GM18505 (cell line): Measurements from ENCODE around the gene SLC25A39.
"Not testable (repeated sequence)": the region's sequence is repeated elsewhere in the genome, so short reads cannot be mapped to it uniquely, and the experiment has no call there.

Experiments used
- ATAC-seq: cut with Tn5 transposase; IDR thresholded peaks from one replicate; pipeline ENCODE4 v1.9.1; 2021; ENCODE audit not compliant: unreplicated experiment
- POLR2A ChIP-seq: IDR thresholded peaks from 4 replicates; pipeline ENCODE4 v1.6.1; 2011; ENCODE audit warnings: borderline replicate concordance; ENCODE audit not compliant: insufficient read depth, insufficient read length; ENCODE audit errors: extremely low read depth

Gene SLC25A39

DNA sequence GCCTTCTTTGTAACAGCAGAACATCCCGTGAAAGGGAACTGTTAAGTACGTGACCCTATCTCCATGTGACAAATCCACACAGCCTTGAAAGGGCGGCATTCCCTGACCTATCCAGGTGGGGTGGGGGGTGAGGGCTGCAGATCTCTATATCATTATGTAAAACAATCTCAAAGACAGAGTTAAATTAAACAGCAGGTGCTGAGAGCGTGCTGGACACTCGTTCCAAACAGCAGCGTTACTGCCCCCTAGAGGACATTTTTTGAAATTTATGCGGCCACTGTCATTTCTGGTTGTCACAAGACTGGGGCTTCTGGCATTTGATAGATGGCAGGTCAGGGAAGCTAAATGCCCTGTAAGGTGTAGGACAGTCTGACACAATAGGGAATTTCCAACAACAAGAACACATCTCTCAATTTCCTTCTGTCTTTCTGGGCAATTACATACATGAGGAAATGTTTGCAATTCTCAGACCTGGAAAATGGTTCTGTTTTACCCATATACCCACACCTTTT, 6.7 kb upstream of the SLC25A39 start:
- no peak for TF ChIP-seq POLR2A
- ATAC-seq = no peak

- not testable (repeated sequence) for ATAC-seq
Observed at GRCh38 chr17:44330263-44330662, 5.6 kb upstream of the SLC25A39 start.

GRCh38 chr17:44329516-44329915, 4.9 kb upstream of the SLC25A39 start:
- not testable (repeated sequence) for ATAC-seq

- no peak for TF ChIP-seq POLR2A
- no peak for ATAC-seq
Observed at GRCh38 chr17:44327715-44328449, 3.3 kb upstream of the SLC25A39 start.

- TF ChIP-seq POLR2A = peak; percentile 57
Observed at GRCh38 chr17:44326861-44327444, 2.3 kb upstream of the SLC25A39 start.

GRCh38 chr17:44324092-44324570, 492 bp downstream of the SLC25A39 start:
- ATAC-seq = peak; percentile 1
- no peak for TF ChIP-seq POLR2A

More at GRCh38 chr17:44326861-44327444, 2.3 kb upstream of the SLC25A39 start:
- peak; percentile 36 for ATAC-seq

DNA sequence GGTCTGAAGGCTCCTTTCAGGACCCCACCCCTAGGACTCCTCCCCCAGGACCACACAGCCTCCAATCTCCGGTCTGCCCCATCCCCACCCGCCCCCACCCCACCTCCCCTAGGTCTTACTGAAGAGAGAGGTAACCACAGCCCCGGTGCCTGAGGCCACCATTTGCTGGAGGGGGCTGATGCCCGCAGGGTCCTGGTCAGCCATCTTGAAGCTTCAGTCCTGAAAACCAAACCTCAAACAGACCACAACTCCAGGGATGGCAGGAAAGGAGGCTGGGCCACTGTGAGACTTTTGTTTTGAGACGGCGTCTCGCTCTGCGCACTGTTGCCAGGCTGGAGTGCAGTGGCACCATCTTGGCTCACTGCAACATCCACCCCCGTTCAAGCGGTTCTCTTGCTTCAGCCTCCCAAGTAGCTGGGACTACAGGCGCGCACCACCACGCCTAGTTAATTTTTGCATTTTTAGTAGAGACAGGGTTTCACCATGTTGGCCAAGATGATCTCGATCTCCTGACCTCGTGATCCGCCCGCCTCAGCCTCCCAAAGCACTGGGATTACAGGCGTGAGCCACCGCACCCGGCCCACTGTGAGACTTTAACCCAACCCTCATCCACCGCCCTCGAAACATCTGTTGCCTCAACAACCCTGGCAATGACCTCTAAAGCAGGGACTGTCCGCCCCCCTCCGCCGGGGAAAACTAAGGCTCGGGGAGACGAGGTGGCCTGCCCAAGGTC, 1.1 kb downstream of the SLC25A39 start:
- no peak for TF ChIP-seq POLR2A
- no peak for ATAC-seq

GRCh38 chr17:44322236-44322895, 2.3 kb downstream of the SLC25A39 start:
- TF ChIP-seq POLR2A = no peak
- ATAC-seq = no peak

DNA sequence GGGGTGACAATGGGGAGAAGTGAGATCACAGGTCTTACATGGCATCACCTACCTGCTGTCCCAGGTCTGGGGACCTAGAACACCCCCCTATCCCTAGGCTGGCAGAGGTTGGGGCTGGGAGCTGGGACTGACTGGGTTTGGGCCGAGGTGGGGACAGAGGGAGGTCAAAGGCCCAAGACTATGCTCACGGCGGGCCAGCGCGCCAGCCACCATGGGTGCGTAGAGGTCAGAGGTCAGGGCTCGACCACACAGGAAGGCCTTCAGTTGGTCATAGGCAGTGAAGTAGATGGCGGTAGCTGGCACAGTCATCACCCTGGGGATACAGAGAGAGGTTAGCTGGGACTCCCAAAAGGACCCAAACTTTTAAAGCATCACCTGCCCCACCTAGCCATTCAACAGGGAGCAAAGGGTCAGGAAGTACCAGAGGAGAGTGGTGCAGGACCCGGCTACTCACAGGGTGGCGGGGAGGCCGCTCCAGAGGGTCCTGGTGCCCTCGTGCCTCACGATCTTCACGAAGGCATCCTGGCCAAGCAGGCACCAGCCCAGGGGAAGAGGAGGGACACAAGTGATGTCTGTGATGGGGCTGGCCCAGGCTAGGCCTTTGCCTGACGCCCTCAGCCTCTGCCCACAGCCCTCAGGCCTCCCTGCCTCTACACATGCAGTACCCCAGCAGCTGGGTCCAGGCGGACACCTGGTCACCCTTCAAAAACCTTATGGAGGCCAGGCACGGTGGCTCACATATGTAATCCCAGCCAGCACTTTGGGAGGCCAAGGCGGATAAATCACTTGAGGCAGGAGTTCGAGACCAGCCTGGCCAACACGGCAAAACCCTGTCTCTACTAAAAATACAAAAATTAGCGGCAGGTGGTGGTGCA, 3.1 kb downstream of the SLC25A39 start:
- ATAC-seq = no peak

GRCh38 chr17:44320066-44320465, 4.6 kb downstream of the SLC25A39 start:
- no peak for ATAC-seq
- no peak for TF ChIP-seq POLR2A

More for the DNA sequence above, 3.1 kb downstream of the SLC25A39 start:
- no peak for TF ChIP-seq POLR2A

DNA sequence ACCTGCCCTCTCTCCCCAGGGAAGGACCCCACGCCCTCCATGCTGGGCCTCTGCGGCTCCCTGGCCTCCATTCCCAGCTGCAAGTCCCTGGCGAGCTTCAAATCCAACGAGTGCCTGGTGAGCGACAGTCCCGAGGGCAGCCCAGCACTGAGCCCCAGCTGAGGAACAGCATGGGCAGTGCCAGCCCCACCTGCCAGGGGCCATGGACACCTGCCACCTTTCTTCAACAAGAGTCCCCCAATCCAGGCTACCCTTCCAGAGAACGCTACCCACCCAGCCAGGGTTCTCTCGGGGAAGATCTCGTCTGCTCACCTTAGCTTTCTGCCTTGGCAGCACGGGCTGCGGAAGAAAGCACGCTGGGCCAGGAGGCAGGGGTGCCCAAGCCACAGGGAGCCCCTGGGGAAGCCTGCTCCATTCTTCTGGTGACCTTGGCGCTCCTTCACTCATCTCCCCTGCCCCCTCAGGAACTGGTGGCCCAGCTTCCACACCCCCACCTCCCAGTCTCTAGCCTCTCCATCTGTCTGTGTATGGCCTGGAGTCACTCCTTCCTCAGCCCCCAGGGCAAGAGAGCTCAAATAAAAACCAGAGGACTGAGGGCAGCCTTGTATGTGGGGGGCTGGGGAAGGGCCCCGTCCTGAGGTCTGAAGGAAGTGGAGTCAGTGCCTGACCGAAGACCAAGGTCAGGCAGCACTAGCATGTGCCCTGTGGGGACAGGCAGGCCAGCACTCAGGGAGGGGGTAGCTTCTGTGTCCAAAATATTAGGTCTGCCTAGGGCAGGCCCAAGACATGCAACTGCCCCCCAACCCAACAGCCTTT, 6.3 kb downstream of the SLC25A39 start:
- no peak for TF ChIP-seq POLR2A
- no peak for ATAC-seq

GRCh38 chr17:44317545-44317944, 7.1 kb downstream of the SLC25A39 start:
- no peak for TF ChIP-seq POLR2A

More at GRCh38 chr17:44317545-44317944, 7.1 kb downstream of the SLC25A39 start:
- no peak for ATAC-seq
